H9 (cell line): ENCODE results near the gene CALHM1. TPM values are rescaled to one million over a fixed set of nuclear protein-coding genes. Genes with fewer than 3 reads are reported as not detected.

Experiments used
- DNase-seq: peaks from one replicate; pipeline ENCODE4 v3.0.0-alpha.2; 2017
- H2AFZ ChIP-seq: one replicate; pipeline ENCODE4 v1.6.1; 2013; ENCODE audit warnings: mild to moderate bottlenecking, low read length, control low read depth, moderate library complexity
- H2AK5ac ChIP-seq: 2 replicates; pipeline ENCODE4 v1.6.1; 2013; ENCODE audit warnings: low read length, control low read depth, mixed read lengths; ENCODE audit not compliant: insufficient read length
- H2BK120ac ChIP-seq: one replicate; pipeline ENCODE4 v1.6.1; 2013; ENCODE audit warnings: low read depth, mild to moderate bottlenecking, low read length, control low read depth, inconsistent platforms; ENCODE audit not compliant: poor library complexity, severe bottlenecking
- H2BK12ac ChIP-seq: 2 replicates; pipeline ENCODE4 v1.6.1; 2013; ENCODE audit warnings: low read length, control low read depth, mixed read lengths, low read depth; ENCODE audit not compliant: insufficient read length
- H2BK15ac ChIP-seq: 2 replicates; pipeline ENCODE4 v1.6.1; 2013; ENCODE audit warnings: low read depth, low read length, control low read depth
- H2BK20ac ChIP-seq: one replicate; pipeline ENCODE4 v1.6.1; 2013; ENCODE audit warnings: low read depth, mild to moderate bottlenecking, low read length, control low read depth, inconsistent platforms; ENCODE audit not compliant: poor library complexity, severe bottlenecking
- H2BK5ac ChIP-seq: 2 replicates; pipeline ENCODE4 v1.6.1; 2013; ENCODE audit warnings: low read length, control low read depth, mixed read lengths; ENCODE audit not compliant: insufficient read length
- H3K14ac ChIP-seq: 2 replicates; pipeline ENCODE4 v1.6.1; 2013; ENCODE audit warnings: low read length, control low read depth; ENCODE audit not compliant: insufficient read depth
- H3K18ac ChIP-seq: 2 replicates; pipeline ENCODE4 v1.6.1; 2013; ENCODE audit warnings: low read depth, mild to moderate bottlenecking, mixed read lengths, low read length, control low read depth; ENCODE audit not compliant: insufficient read length
- H3K23ac ChIP-seq: 2 replicates; pipeline ENCODE4 v1.6.1; 2013; ENCODE audit warnings: low read length, control low read depth, mixed read lengths, low read depth; ENCODE audit not compliant: insufficient read length
- H3K23me2 ChIP-seq: 2 replicates; pipeline ENCODE4 v1.6.1; 2013; ENCODE audit warnings: low read depth, mild to moderate bottlenecking, mixed read lengths, low read length, control low read depth; ENCODE audit not compliant: insufficient read length, poor library complexity, severe bottlenecking
- H3K27ac ChIP-seq: 2 replicates; pipeline ENCODE4 v1.5.1; 2013; ENCODE audit warnings: low read length, control low read depth, mixed read lengths, low read depth; ENCODE audit not compliant: insufficient read length
- H3K27me3 ChIP-seq: 2 replicates; pipeline ENCODE4 v1.6.1; 2013; ENCODE audit warnings: low read length, control low read depth, inconsistent platforms; ENCODE audit not compliant: insufficient read depth
- H3K4ac ChIP-seq: 2 replicates; pipeline ENCODE4 v1.6.1; 2013; ENCODE audit warnings: low read depth, mild to moderate bottlenecking, control low read depth, inconsistent platforms, low read length, moderate library complexity
- H3K4me1 ChIP-seq: 2 replicates; pipeline ENCODE4 v1.6.1; 2013; ENCODE audit warnings: low read length, control low read depth, inconsistent platforms; ENCODE audit not compliant: insufficient read depth
- H3K4me2 ChIP-seq: 2 replicates; pipeline ENCODE4 v1.6.1; 2013; ENCODE audit warnings: low read length, control low read depth, mixed read lengths; ENCODE audit not compliant: insufficient read length, insufficient read depth
- H3K56ac ChIP-seq: 2 replicates; pipeline ENCODE4 v1.6.1; 2013; ENCODE audit warnings: low read depth, mild to moderate bottlenecking, mixed read lengths, low read length, control low read depth; ENCODE audit not compliant: insufficient read length
- H3K79me1 ChIP-seq: 2 replicates; pipeline ENCODE4 v1.6.1; 2013; ENCODE audit warnings: low read depth, mild to moderate bottlenecking, moderate library complexity, low read length, control low read depth, inconsistent platforms; ENCODE audit not compliant: insufficient read depth, poor library complexity, severe bottlenecking
- H3K79me2 ChIP-seq: 2 replicates; pipeline ENCODE4 v1.6.1; 2013; ENCODE audit warnings: low read length, control low read depth, inconsistent platforms; ENCODE audit not compliant: insufficient read depth
- H3K9ac ChIP-seq: 2 replicates; pipeline ENCODE4 v1.6.1; 2013; ENCODE audit warnings: low read length, control low read depth, mixed read lengths; ENCODE audit not compliant: insufficient read length; ENCODE audit errors: extremely low read depth
- H3K9me3 ChIP-seq: one replicate; pipeline ENCODE4 v1.6.1; 2013; ENCODE audit warnings: low read depth, low read length, inconsistent platforms; ENCODE audit not compliant: control insufficient read depth
- H3T11ph ChIP-seq: one replicate; pipeline ENCODE4 v1.6.1; 2013; ENCODE audit warnings: mild to moderate bottlenecking, low read length, control low read depth, inconsistent platforms
- H4K20me1 ChIP-seq: one replicate; pipeline ENCODE4 v1.6.1; 2013; ENCODE audit not compliant: control insufficient read depth, insufficient read length, insufficient read depth
- H4K5ac ChIP-seq: 2 replicates; pipeline ENCODE4 v1.6.1; 2013; ENCODE audit warnings: low read depth, mild to moderate bottlenecking, mixed read lengths, low read length, control low read depth; ENCODE audit not compliant: insufficient read length
- H4K8ac ChIP-seq: replicated peaks from 2 replicates; pipeline ENCODE4 v1.6.1; 2013; ENCODE audit warnings: low read length, control low read depth, mixed read lengths, low read depth; ENCODE audit not compliant: insufficient read length
- H4K91ac ChIP-seq: 2 replicates; pipeline ENCODE4 v1.6.1; 2013; ENCODE audit warnings: low read depth, mild to moderate bottlenecking, moderate library complexity, mixed read lengths, low read length, control low read depth; ENCODE audit not compliant: insufficient read length
- H3K27ac Mint-ChIP-seq, 3 experiments: 2 replicates in 2 of 3; 3 replicates in 1 of 3; pipeline ENCODE4 v1.8.0; 2020 to 2021; ENCODE audit warnings: mixed read lengths in 3 of 3, mild to moderate bottlenecking in 1 of 3, moderate library complexity in 1 of 3
- H3K27me3 Mint-ChIP-seq: 2 replicates; pipeline ENCODE4 v1.8.0; 2021; ENCODE audit warnings: low read depth, mild to moderate bottlenecking, moderate library complexity, mixed read lengths
- H3K36me3 Mint-ChIP-seq, 3 experiments: 2 replicates in 2 of 3; 3 replicates in 1 of 3; pipeline ENCODE4 v1.8.0; 2020 to 2021; ENCODE audit warnings: low read depth in 3 of 3, mixed read lengths in 3 of 3; ENCODE audit not compliant: insufficient read depth in 1 of 3
- H3K4me1 Mint-ChIP-seq, 2 experiments: 2 replicates each; pipeline ENCODE4 v1.8.0; 2020; ENCODE audit warnings: mixed read lengths in 2 of 2
- H3K4me3 Mint-ChIP-seq, 2 experiments: 2 replicates in 1 of 2; 3 replicates in 1 of 2; pipeline ENCODE4 v1.8.0; 2020 to 2021; ENCODE audit warnings: mild to moderate bottlenecking in 2 of 2, mixed read lengths in 2 of 2, moderate library complexity in 1 of 2
- H3K9me3 Mint-ChIP-seq, 2 experiments: 2 replicates in 1 of 2; 3 replicates in 1 of 2; pipeline ENCODE4 v1.8.0; 2020; ENCODE audit warnings: mild to moderate bottlenecking in 2 of 2, mixed read lengths in 2 of 2, moderate library complexity in 1 of 2
- CTCF ChIP-seq: fragments of 200-600 bp; sonication (generic); conservative IDR thresholded peaks from 3 replicates; pipeline ENCODE4 v1.8.0; 2021; ENCODE audit warnings: antibody characterized with exemption, mild to moderate bottlenecking
- WGBS: extraction: QIAGEN DNeasy Blood & Tissue Kit; methylation state at CpG from one replicate; pipeline ENCODE4 v1.1.7; 2013; ENCODE audit warnings: missing lambda C conversion rate, low lambda C conversion rate, mixed read lengths; ENCODE audit not compliant: insufficient read length; ENCODE audit errors: extremely low coverage; 5-methylcytosine and 5-hydroxymethylcytosine counted together
- total RNA-seq: library from RNA; stranded (reverse); gene quantifications from 2 replicates; pipeline ENCODE4 v1.2.1, GENCODE V29; 2021

Gene CALHM1
- total RNA-seq, 1 experiment from 2014 or later = 0.13 TPM

- Histone ChIP-seq H3K4ac (no peak overlapping the region), H3K23ac (no peak overlapping the region), H2AK5ac (no peak overlapping the region), H4K91ac (no peak overlapping the region), H2BK5ac (no peak overlapping the region), H4K8ac (no peak overlapping the region), H2BK120ac (no peak overlapping the region), H3K4me1 (no peaks in the 10 kb centered on the region), H3K27ac (no peak overlapping the region), H3K9ac (no peak overlapping the region), H4K20me1 (no peaks in the 10 kb centered on the region), H3K14ac (no peak overlapping the region), H3K23me2 (no peaks in the 10 kb centered on the region), H2AFZ (no peak overlapping the region), H3K27me3 (no peaks in the 10 kb centered on the region), H3K56ac (no peak overlapping the region), H4K5ac (no peak overlapping the region), H3K79me2 (no peaks in the 10 kb centered on the region), H3K18ac (no peak overlapping the region), H3T11ph (no peak overlapping the region), H3K79me1 (no peaks in the 10 kb centered on the region), H2BK12ac (no peak overlapping the region), H3K4me2 (no peak overlapping the region), H2BK20ac (no peak overlapping the region), H3K9me3 (no peaks in the 10 kb centered on the region), H2BK15ac (no peak overlapping the region)
- Mint-ChIP-seq H3K9me3 (no peaks in the 10 kb centered on the region), H3K27ac (no peak overlapping the region), H3K36me3 (no peaks in the 10 kb centered on the region), H3K4me1 (peaks cover 5 to 9% of the 10 kb centered on the region in 2 experiments), H3K4me3 (no peak overlapping the region), H3K27me3 (peaks cover 2% of the 10 kb centered on the region; the same call in 1 of the 2 replicates)
- DNase-seq = no peak
- TF ChIP-seq CTCF = peak; percentile 69
- WGBS = no CpG with 5 or more reads among the region's 12 CpGs
Observed at GRCh38 chr10:103481974-103482531, 23.4 kb upstream of the CALHM1 start.
